Neural cell (in vitro differentiated cells): Measurements from ENCODE around the gene ANTXR1. TPM values are rescaled to one million over a fixed set of nuclear protein-coding genes. Genes with fewer than 3 reads are reported as not detected.

Experiments used
- H2AFZ ChIP-seq: fragments of 200-600, 300-800 bp; sonication (generic), shearing (Covaris generic); 2 replicates; pipeline ENCODE4 v1.6.0; 2014; ENCODE audit warnings: low read depth, mild to moderate bottlenecking, antibody characterized with exemption, low read length, moderate library complexity
- H3F3A ChIP-seq: fragments of 200-600 bp; shearing (Covaris generic); 2 replicates; pipeline ENCODE4 v1.6.1; 2016; ENCODE audit warnings: mild to moderate bottlenecking, moderate library complexity, mixed read lengths, antibody characterized with exemption, low read length; ENCODE audit not compliant: insufficient read depth, poor library complexity, severe bottlenecking
- H3K27ac ChIP-seq: fragments of 200-600, 300-800 bp; sonication (generic), shearing (Covaris generic); 2 replicates; pipeline ENCODE4 v1.5.1; 2014; ENCODE audit warnings: mild to moderate bottlenecking, low read length, moderate library complexity
- H3K27me3 ChIP-seq: fragments of 300-800, 200-600 bp; sonication (generic), shearing (Covaris generic); 2 replicates; pipeline ENCODE4 v1.6.0; 2014; ENCODE audit warnings: mild to moderate bottlenecking, low read depth, low read length, moderate library complexity; ENCODE audit not compliant: insufficient read depth
- H3K36me3 ChIP-seq: fragments of 300-800, 200-600 bp; sonication (generic), shearing (Covaris generic); 2 replicates; pipeline ENCODE4 v1.5.1; 2014; ENCODE audit warnings: mild to moderate bottlenecking, antibody characterized with exemption, low read length, moderate library complexity; ENCODE audit not compliant: insufficient read depth
- H3K4me2 ChIP-seq: fragments of 300-800, 200-600 bp; sonication (generic), shearing (Covaris generic); 2 replicates; pipeline ENCODE4 v1.6.0; 2014; ENCODE audit warnings: mild to moderate bottlenecking, low read length
- H3K4me3 ChIP-seq: fragments of 300-800, 200-600 bp; sonication (generic), shearing (Covaris generic); 2 replicates; pipeline ENCODE4 v1.5.1; 2014; ENCODE audit warnings: mild to moderate bottlenecking, low read length, moderate library complexity
- H3K79me2 ChIP-seq: fragments of 200-600 bp; shearing (Covaris generic); replicated peaks from 2 replicates; pipeline ENCODE4 v1.6.0; 2014; ENCODE audit warnings: mild to moderate bottlenecking, low read length, moderate library complexity; ENCODE audit not compliant: insufficient read depth
- H3K9ac ChIP-seq: fragments of 300-800, 200-600 bp; sonication (generic), shearing (Covaris generic); 2 replicates; pipeline ENCODE4 v1.6.1; 2016; ENCODE audit warnings: mild to moderate bottlenecking, low read length, mixed read lengths
- H3K9me2 ChIP-seq: fragments of 200-600 bp; shearing (Covaris generic); 2 replicates; pipeline ENCODE4 v1.6.1; 2016; ENCODE audit warnings: mild to moderate bottlenecking, low read length, mixed read lengths; ENCODE audit not compliant: insufficient read depth
- H3K9me3 ChIP-seq: fragments of 200-600, 300-800 bp; sonication (generic), shearing (Covaris generic); 2 replicates; pipeline ENCODE4 v1.6.1; 2016; ENCODE audit warnings: mild to moderate bottlenecking, mixed run types, low read length, moderate library complexity, mixed read lengths
- H4K20me1 ChIP-seq: fragments of 200-600 bp; shearing (Covaris generic); 2 replicates; pipeline ENCODE4 v1.6.1; 2016; ENCODE audit warnings: mild to moderate bottlenecking, mixed run types; ENCODE audit not compliant: insufficient read depth
- CTCF ChIP-seq: fragments of 450-650 bp; IDR thresholded peaks from 2 replicates; pipeline ENCODE4 v1.5.1; 2014; ENCODE audit warnings: antibody characterized with exemption, mild to moderate bottlenecking, moderate library complexity; ENCODE audit not compliant: poor library complexity, severe bottlenecking
- EP300 ChIP-seq: fragments of 450-650 bp; conservative IDR thresholded peaks from 2 replicates; pipeline ENCODE4 v1.6.1; 2014; ENCODE audit warnings: antibody characterized with exemption, mild to moderate bottlenecking, moderate library complexity; ENCODE audit not compliant: poor library complexity, severe bottlenecking
- EZH2 ChIP-seq: fragments of 200-600, 300-800 bp; shearing (Covaris generic), sonication (generic); IDR thresholded peaks from 2 replicates; pipeline ENCODE4 v1.6.1; 2014; ENCODE audit warnings: antibody characterized with exemption, low read length, borderline replicate concordance, mild to moderate bottlenecking; ENCODE audit not compliant: insufficient read depth, poor library complexity, severe bottlenecking
- MXI1 ChIP-seq: fragments of 450-650 bp; conservative IDR thresholded peaks from 2 replicates; pipeline ENCODE4 v1.6.1; 2014; ENCODE audit warnings: antibody characterized with exemption, mild to moderate bottlenecking; ENCODE audit not compliant: poor library complexity, severe bottlenecking
- POLR2AphosphoS5 ChIP-seq: IDR thresholded peaks from 2 replicates; pipeline ENCODE4 v1.6.1; 2012
- RAD21 ChIP-seq: fragments of 450-650 bp; conservative IDR thresholded peaks from 2 replicates; pipeline ENCODE4 v1.6.1; 2014; ENCODE audit warnings: antibody characterized with exemption, mild to moderate bottlenecking, moderate library complexity
- SMC3 ChIP-seq: fragments of 450-650 bp; conservative IDR thresholded peaks from 2 replicates; pipeline ENCODE4 v1.6.1; 2014; ENCODE audit warnings: antibody characterized with exemption, mild to moderate bottlenecking, moderate library complexity; ENCODE audit not compliant: poor library complexity
- TAF1 ChIP-seq: IDR thresholded peaks from 2 replicates; pipeline ENCODE4 v1.6.1; 2012; ENCODE audit warnings: low read depth
- polyA plus RNA-seq: library from polyadenylated mRNA; depleted of rRNA; stranded (reverse); fragments of >200 nt; gene quantifications from 2 replicates; pipeline ENCODE4 v1.2.3, GENCODE V29; 2014
- TF ChIP-seq, protein P1 (sequence below): IDR thresholded peaks from 2 replicates; pipeline ENCODE4 v1.6.1; 2012; ENCODE audit warnings: borderline replicate concordance

Gene ANTXR1
- polyA plus RNA-seq, 1 donor from 2014 or later, result 4.9 TPM

DNA sequence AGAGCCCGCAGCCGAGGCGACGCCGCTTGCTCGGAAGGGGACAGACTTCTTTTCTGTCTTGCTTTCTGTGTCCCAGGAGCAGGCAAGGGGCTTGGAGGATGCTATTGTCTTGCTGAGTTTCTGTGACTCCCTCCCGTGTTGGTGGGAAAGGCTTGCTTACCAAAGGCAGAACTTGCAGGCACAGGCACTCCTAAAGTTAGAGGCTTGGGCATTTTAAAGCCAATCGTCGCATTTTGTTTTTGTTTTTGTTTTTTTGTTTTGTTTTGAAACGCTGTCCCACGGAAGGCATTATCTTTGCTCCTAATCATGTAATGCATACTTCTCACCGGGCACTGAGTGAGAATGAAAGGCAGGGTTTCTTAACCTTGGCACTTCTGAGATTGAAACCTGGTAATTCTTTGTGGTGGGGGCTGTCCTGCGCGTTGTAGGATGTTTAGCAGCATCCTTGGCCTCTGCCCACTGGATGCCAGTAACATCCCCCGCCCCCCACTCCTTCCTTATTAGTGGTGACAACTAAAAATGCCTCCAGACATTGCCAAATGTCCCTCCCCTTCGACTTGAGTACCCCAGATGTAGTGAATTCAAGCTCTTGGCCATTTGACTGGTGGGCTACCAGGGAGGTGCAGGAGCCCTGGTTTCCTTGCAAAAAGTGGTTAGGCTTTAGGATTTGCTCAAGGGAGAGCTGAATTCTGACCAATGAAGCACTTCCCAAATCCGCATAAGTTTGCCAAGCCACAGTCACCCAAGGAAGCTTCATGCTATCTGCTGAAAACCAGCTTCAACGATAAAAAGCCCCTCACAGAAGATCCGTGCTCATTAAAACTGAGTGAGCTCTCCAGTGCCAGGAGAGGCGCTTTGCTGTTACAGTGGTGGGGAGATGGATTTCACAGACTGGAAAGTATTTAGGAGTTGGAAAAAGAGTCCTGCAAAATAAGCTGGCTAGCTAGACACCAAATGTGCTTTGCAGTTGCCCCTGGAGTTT lies 1.2 kb downstream of the ANTXR1 start:
- Histone ChIP-seq H3K27me3 (no peaks in the 10 kb centered on the region), H2AFZ (peak overlapping the region; percentile 92), H3K9me2 (no peaks in the 10 kb centered on the region), H3K79me2 (peaks cover 49% of the 10 kb centered on the region), H3K4me3 (peak overlapping the region; percentile 94), H3K9ac (peak overlapping the region; percentile 86), H3F3A (no peaks in the 10 kb centered on the region), H3K27ac (peak overlapping the region; percentile 68), H3K9me3 (no peaks in the 10 kb centered on the region), H3K36me3 (no peaks in the 10 kb centered on the region), H4K20me1 (no peaks in the 10 kb centered on the region), H3K4me2 (peak overlapping the region; percentile 41)
- TF ChIP-seq TAF1 (no peak), CTCF (peak; percentile 36)
- TF ChIP-seq, protein P1, sequence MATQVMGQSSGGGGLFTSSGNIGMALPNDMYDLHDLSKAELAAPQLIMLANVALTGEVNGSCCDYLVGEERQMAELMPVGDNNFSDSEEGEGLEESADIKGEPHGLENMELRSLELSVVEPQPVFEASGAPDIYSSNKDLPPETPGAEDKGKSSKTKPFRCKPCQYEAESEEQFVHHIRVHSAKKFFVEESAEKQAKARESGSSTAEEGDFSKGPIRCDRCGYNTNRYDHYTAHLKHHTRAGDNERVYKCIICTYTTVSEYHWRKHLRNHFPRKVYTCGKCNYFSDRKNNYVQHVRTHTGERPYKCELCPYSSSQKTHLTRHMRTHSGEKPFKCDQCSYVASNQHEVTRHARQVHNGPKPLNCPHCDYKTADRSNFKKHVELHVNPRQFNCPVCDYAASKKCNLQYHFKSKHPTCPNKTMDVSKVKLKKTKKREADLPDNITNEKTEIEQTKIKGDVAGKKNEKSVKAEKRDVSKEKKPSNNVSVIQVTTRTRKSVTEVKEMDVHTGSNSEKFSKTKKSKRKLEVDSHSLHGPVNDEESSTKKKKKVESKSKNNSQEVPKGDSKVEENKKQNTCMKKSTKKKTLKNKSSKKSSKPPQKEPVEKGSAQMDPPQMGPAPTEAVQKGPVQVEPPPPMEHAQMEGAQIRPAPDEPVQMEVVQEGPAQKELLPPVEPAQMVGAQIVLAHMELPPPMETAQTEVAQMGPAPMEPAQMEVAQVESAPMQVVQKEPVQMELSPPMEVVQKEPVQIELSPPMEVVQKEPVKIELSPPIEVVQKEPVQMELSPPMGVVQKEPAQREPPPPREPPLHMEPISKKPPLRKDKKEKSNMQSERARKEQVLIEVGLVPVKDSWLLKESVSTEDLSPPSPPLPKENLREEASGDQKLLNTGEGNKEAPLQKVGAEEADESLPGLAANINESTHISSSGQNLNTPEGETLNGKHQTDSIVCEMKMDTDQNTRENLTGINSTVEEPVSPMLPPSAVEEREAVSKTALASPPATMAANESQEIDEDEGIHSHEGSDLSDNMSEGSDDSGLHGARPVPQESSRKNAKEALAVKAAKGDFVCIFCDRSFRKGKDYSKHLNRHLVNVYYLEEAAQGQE, result no peak

GRCh38 chr2:69017080-69017479 lies 4.1 kb downstream of the ANTXR1 start:
- Histone ChIP-seq H3F3A (no peaks in the 10 kb centered on the region), H2AFZ (no peak overlapping the region), H4K20me1 (no peaks in the 10 kb centered on the region), H3K27ac (no peak overlapping the region), H3K9me3 (no peaks in the 10 kb centered on the region), H3K36me3 (no peaks in the 10 kb centered on the region), H3K79me2 (peaks cover 70% of the 10 kb centered on the region), H3K9me2 (no peaks in the 10 kb centered on the region), H3K9ac (no peak overlapping the region), H3K27me3 (no peaks in the 10 kb centered on the region), H3K4me2 (no peak overlapping the region), H3K4me3 (peak overlapping the region; percentile 94)
- TF ChIP-seq POLR2AphosphoS5 (no peak), CTCF (no peak), EZH2 (no peak), MXI1 (no peak), RAD21 (no peak), EP300 (no peak), SMC3 (no peak), TAF1 (no peak)
- TF ChIP-seq, protein P1, result no peak
